Fibroblast of skin of right quadriceps (primary cell): ENCODE measurements around the gene BAX.

ENCODE experiments used
- DNase-seq: peaks from one replicate; pipeline ENCODE4 v3.0.0-alpha.2; 2013

The BAX gene

GRCh38 chr19:48988860-48989259 is 34.2 kb downstream of the BAX start:
- DNase-seq, result no peak

DNA sequence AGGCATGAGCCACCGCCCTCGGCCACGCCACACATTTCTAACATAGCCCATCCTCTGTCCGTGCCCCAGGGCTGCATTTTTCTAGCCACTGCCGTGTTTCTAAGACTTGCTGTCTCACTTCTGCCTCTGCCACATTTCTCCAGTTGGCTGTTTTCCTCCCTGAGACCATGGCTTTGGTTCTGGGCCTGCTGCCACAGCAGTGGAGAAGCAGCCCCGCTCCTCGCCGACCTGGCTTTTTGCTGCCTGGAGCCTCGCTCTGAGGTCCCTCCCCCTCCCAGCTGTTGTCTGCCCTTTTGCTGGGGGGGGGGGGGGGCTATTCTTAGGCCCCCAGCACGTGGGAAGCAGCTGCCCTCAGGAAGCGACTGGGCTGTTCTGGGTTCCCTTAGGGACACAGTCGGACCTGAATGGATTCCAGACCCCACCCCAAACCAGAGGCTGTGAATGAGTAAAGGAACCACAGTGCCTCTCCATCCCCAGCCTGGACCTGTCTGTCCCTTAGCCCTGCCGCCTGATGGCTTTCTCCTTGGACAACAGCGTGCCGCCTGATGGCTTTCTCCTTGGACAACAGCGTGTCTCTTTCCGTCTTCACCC is 35.1 kb downstream of the BAX start:
- DNase-seq, result no peak

DNA sequence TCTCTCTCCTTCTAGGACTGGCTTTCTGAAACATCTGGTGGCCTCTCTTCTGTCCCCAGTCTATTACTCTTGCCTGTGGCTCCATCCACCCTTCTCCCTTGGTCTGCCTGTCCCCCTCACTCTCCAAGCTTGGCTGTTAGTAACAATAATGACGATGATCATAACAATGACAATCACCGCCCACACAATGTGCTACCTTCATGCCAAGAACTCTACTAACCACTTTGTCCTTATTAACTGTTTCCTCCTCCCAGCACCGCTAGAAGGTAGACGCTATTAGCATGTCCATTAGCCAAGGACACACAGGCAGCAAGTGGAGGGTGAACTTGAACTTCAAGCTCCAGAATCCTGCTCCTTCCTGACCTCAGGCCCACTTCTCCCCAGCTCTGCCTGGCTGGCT is 35.7 kb downstream of the BAX start:
- no peak for DNase-seq

GRCh38 chr19:48991011-48991609 is 36.4 kb downstream of the BAX start:
- no peak for DNase-seq

DNA sequence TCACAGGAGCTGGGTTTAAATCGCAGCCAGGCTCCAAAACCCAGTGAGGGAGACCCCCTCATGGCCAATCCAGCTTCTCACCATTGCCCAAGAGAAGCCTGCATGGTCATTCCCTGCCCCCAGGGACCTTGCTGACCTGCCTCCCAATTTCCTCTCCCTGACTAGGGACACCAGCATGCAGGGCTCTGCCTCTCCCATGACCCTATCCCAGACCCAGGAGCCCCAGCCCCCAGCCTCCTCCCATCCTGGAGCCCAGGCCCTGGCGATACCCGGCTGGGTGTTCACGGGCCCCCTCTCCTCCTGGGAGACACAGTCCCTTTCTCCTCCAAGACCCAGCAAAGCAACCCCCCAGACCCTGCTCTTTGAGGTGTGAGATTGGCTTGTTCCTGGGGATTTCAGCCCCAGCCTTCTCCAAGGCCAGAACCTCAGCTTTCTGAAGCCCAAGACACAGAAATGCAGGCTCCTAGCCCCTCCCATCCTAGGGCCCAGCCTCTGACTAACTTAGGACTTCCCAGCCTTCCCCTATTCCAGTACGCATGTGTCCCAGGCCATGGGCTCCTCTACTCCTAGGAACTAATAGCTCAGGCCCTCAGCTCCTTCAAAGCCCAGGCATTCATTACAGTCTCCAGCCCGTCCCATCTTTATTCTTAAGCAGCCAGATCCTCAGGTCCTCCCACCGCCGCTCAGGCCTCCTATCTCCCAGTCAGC is 37.4 kb downstream of the BAX start:
- DNase-seq, result peak; percentile 76

DNA sequence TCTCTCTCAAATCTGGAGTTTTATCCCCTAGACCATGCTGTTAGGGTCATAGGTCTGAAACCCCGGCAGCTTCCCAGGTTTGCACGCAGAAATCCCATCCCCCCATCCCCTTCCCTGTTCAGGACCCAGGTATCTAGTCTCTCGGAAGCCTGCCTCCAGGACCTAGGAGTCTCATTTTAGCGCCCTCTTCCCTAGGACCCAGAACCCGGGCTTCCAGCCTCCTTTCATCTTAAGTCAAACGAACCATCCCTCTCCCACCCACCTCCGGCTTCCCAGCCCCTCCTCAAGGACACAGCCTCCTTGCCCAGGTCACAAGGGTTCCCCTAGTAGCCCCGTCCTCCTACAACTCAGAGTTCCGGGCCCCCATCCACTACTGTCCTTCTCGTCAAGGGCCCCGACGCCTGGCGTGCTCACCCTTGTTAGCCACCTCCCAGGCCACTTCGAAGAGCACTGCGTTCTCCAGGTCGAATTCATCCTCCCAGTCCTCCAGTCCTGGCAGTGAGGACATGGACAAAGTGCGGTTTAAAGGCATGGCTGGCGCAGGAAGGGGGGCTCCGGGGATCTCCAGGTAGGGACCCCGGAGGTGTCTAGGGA is 38.0 kb downstream of the BAX start:
- DNase-seq, result no peak

DNA sequence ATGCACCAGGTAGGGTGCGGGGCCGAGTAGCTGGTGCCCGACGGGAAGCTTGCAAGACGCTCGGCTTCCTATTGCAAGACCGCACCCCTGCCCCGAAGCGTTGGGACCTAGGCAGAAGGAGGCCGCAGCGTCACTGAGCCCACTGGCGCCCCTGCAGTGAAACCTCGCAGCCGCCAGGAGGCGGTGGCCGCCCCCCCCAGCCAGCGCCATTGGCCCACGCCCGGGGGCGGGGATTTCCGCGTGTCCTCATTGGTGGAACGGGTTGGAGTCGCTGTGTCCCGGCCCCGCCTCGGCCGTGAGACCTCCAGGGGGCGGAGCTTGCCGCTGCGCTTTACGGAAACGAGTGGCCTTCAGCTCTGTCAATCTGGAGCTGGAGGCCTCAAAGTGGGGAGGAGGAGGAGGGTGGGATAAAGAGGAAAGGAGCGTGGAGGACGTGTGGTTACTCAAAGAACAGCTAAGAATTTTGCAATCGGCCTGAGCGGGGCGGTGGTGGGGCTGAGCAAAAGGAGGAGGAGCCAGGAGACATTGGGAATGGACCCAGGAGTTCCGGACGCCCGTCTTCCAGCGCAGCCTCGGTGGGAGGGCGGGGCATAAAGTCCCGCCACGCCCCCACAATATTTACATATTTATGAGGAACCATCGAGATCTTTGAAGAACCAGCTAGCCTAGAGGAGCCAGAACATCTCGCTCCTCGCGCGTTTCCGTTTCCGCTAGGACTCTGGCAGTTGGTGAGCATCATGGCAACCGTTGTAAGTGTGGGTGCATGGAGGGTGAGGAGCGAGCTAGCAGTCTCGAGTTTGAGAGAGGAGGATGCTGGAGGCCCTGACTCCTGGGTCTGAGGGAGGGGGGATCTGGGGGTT is 38.7 kb downstream of the BAX start, which contains the start of the genes GYS1 and RUVBL2:
GYS1 (minus strand) TSS at position 135 of the 860 bp plus-strand sequence. CDS start 197 bp downstream, outside the sequence.
RUVBL2 (plus strand) TSS at position 713 of the 860 bp plus-strand sequence; CDS start at position 738, 25 bp downstream.
- peak; percentile 100 for DNase-seq

- peak; percentile 13 for DNase-seq
Measured at GRCh38 chr19:48994035-48994386, 39.3 kb downstream of the BAX start.

DNA sequence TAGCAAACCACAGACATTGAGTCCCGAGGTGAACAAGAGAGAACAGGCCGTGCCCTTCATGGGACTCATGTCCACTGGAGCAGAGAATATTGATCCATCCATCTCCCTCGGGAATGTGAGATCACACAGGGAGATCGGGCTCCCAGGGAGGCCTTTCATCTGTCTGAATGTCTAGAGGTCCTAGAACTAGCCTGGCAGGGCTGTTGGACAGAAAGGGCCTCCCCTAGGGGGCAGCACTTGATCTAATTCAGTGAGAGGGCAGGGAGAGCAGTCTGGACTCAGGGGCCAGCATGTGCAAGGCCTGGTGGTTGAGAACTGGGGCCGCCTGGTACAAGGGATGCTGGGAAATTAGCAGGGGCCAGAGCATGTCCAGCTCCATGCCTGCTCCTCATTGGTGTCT is 43.3 kb downstream of the BAX start:
- peak; percentile 37 for DNase-seq

DNA sequence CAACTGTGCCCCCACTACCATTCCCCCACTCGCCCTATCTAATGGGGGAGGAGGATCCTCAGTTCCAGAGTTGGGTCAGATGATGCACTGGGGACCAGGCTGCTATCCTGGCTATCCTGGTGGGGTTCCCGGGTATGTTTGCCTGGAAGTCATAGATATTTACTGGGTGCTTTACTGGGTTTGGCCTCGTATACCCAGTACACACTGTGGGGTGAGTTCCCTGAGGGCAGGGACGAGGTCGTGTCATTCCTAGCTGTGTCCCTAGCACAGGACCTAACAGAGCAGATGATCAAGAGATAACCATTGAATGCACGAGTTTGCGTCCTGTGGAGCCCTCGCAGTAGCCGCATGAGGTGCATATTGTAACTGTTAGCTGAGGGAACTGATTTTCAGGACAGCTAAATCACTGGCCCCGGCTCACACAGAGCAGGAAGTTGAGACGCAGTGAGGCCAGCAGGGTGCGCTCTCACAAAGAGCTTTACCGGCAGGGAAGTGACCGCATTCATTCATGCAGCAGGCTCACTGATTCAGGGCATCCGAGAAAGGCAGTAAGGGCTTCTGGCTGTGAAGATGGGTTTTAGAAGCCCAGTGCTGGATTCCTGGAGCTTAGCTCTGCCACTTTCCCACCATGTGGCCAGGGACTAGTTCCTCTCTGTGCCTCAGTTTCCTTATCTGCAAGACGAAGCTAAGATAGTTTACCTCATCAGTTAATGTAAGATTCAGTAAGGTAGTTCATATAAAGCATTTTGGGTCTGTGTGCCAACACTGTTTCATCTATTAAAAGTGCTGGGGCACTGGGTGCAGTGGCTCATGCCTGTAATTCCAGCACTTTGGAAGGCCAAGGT is 45.0 kb downstream of the BAX start:
- DNase-seq, result peak; percentile 60

- no peak for DNase-seq
Measured at GRCh38 chr19:49004133-49004532, 49.5 kb downstream of the BAX start.

DNA sequence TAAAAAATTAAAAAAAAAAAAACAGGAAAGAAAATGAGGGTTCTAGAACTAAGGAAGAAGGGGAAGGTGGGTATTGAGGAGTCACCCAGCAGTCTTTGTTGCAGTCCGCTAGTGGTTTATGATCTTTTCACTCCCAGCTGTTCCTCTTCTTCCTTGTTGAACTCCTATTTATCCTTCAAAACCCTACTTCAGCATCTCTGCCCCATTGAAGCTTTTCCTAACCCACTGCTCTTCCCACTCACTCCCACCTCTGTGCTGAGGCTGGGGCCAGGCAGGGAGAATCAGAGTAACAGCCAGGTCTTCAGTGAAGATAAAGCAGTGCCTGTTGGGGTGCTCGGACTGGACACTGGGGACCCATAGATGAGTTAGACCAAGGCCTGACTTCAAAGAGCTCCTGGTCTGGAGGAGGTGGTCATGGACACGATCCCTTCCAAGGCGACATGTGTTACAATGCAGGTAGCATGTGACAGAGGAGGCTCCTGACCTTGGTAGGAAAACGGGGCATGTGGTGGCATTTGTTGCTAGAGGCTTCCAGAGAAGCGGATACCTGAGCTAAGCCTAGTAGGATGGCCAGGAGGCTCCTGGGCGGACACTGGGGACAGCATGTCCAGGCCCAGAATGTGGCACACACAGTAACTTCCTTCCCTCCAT is 50.4 kb downstream of the BAX start:
- DNase-seq, result no peak

DNA sequence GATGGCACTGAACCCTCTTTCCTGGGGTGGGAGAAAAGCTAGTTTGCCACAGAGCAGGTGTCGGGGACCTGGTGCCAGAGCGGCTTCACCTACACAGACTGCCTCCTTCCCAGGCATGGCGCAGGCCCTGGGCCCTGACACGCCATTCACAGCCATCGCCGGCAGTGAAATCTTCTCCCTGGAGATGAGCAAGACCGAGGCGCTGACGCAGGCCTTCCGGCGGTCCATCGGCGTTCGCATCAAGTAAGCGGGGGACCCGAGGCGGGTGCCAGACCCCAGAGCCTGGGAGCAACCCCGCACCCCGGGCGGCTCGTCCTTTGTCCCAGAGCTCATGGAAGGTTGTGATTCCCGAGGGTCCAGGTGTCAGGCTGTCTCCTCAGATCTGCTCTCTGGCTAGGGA is 52.2 kb downstream of the BAX start:
- DNase-seq, result no peak

DNA sequence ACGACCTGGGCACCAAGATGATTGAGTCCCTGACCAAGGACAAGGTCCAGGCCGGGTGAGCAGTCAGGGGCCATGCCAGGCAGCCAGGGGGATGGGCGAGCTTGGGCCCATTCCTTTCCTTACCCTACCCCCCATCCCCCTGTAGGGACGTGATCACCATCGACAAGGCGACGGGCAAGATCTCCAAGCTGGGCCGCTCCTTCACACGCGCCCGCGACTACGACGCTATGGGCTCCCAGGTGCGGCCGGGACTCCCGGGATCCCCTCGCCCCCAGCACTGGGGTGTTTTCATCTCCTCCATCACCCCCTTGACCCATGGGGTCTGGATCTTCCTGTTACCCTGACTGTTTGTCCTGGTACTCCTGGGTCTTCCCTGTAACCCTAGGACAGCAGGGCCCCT is 55.2 kb downstream of the BAX start:
- DNase-seq, result no peak

DNA sequence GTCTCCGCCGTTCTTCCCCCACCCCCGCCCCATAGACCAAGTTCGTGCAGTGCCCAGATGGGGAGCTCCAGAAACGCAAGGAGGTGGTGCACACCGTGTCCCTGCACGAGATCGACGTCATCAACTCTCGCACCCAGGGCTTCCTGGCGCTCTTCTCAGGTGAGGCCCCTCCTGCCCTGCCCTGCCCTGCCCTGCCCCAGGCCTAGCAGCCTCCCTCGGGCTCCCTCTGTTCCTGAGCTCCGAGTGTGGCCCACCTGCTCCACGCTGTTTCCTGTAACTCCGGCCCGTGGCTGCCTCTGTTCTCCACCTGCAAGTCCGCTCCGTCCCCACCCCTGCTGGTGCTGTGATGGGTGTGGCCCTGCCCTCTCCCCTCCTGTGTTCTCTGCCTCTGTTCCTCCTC is 55.8 kb downstream of the BAX start:
- DNase-seq, result no peak

- no peak for DNase-seq
Measured at GRCh38 chr19:49011194-49011593, 56.5 kb downstream of the BAX start.
